GM19372 (cell line): Measurements from ENCODE around the gene KRT76.

Source experiments
- ATAC-seq: cut with Tn5 transposase; IDR thresholded peaks from one replicate; pipeline ENCODE4 v1.9.1; 2021; ENCODE audit warnings: mild to moderate bottlenecking, low read depth, moderate library complexity; ENCODE audit not compliant: unreplicated experiment

The KRT76 gene

DNA sequence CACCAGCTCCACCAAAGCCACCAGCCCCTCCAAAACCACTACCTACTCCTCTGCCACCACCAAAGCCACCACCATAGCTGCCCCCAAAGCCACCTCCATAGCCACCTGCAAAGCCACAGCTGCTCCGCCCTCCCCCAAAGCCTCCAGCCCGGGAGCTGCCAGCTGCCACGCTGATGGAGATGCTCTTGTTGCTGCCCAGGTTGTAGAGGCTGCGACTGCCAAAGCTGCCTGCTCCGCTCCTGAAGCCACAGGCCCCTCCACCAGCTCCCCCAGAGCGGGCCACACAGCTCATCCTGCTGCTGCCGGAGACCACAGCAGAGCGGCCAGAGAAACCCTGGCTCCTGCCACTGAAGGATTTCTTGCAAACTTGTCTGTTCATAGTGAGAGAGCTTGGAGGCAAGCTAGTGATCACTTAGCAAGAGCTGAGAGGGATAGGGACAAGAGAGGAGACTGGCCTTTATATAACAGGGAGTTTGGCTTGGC lies at the start of gene KRT76:
Gene KRT76 (minus strand): TSS at position 433 of the 483 bp plus-strand sequence. CDS start 54 bp downstream, at position 379.
- ATAC-seq: no peak

GRCh38 chr12:52825961-52826360 lies 48.8 kb upstream of the KRT76 start:
- ATAC-seq: no peak

DNA sequence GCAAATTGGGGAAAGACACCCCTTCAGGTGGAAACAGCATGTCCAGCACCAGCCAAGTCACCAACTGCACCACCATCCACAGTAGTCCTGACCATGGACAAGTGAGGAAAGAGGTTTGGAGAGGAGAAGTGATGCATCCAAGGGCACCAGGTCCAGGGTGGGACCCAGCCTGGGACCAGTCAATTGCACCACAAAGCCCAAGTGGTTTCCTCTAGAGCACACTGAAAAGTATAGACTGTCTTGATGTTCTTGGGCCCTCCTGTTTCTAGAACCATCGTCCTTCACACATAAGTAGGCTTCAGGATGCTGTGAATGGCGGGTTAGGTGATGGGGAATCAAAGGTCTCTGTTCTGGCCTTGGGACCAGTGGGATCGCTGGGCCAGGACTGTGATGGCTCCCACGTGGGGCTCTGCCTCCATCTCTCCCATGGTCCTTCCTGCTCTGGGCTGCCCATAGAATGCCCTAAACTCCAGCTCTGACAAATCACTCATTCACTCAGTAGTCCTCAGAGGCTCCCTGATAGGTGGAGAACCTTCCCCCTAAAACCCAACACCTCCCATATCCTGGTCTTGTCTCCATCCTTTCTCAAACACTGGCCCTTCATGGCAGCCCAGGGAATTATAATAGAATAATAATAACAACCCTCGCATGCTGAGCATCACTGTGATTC lies 47.7 kb upstream of the KRT76 start:
- no peak for ATAC-seq

- no peak for ATAC-seq
Observed at GRCh38 chr12:52823761-52824450, 46.8 kb upstream of the KRT76 start.

GRCh38 chr12:52822771-52823510 lies 45.8 kb upstream of the KRT76 start:
- ATAC-seq: no peak

GRCh38 chr12:52821826-52822660 lies 44.9 kb upstream of the KRT76 start:
- ATAC-seq: no peak

- no peak for ATAC-seq
Observed at GRCh38 chr12:52821071-52821730, 44.1 kb upstream of the KRT76 start.

DNA sequence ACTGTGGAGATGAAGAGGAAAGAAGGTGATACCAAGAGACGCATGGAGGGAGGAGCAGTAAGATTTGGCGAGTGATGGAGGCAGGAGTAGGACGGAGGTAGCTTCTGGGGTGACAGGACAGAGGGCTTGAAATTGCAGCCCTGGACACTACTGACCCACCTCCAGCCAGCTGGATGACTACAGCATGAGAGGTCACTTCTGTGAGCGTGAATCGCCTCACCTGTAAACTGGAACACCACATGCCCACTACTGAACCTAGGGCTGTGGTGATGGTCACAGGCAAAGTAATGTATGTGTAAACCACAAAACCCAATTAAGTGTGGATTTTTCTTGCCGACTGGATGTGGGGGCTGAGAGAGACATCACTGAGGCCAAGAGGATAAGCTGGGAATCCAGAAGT lies 43.4 kb upstream of the KRT76 start:
- ATAC-seq: no peak

GRCh38 chr12:52819731-52820510 lies 42.8 kb upstream of the KRT76 start:
- no peak for ATAC-seq

DNA sequence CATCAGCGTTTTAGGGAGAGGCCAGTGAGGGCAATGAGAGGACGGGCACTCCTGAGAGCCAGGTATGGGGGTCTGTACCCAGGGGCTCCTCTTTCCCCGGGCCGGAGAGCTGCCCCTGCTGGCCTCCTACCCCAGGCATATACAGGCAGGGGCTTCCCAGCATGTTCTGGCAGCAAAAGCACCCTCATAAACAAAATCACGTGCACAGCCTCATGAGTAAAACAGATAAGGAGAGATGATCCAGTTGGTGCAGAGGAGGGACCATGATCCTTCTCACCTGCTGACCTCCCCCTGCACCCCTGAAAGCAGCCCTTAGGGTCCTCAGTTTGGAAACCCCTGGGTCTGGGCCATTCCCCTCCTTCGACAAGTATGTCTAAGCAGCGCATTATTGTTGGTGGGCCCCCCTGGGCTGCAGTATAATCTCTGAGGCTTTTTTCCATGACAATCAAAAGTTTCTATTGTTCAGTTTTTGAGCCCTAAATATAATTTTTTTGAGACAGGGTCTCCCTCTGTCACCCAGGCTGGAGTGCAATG lies 41.8 kb upstream of the KRT76 start:
- ATAC-seq: no peak

GRCh38 chr12:52818388-52818787 lies 41.2 kb upstream of the KRT76 start:
- no peak for ATAC-seq

GRCh38 chr12:52817699-52818238 lies 40.6 kb upstream of the KRT76 start:
- no peak for ATAC-seq

DNA sequence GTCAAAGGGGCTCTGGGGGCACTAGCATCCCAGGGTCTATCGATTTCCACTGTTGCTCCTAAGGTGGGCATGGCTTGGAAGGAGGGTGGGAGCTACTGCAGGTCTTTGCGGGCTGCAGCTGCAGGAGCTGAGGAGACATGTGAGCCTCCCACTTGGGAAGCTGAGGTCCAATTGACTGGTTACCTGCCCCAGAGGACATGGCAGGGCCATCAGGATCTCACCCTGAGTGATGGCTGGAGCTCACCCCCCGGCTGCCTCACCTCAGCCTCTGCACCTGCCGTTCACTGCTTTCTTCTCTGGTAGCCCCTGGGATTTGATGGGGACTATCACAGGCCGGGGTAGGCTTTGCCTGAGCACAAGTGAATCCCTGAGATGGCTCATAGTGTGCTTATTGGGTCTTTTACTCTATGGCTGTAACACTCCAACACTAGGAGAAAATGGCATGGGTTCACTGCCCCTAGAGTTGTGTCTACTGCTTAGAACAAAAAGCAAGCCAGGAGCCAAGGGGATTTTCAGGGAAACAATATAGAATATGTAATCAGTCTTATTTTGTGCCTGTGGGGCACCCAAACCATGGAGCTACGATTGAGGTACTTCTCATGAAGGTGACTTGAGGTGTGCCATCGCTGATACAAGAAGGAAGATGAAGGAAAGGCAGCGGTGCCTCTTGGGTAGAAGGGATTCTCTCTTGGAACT lies 40.0 kb upstream of the KRT76 start:
- no peak for ATAC-seq

DNA sequence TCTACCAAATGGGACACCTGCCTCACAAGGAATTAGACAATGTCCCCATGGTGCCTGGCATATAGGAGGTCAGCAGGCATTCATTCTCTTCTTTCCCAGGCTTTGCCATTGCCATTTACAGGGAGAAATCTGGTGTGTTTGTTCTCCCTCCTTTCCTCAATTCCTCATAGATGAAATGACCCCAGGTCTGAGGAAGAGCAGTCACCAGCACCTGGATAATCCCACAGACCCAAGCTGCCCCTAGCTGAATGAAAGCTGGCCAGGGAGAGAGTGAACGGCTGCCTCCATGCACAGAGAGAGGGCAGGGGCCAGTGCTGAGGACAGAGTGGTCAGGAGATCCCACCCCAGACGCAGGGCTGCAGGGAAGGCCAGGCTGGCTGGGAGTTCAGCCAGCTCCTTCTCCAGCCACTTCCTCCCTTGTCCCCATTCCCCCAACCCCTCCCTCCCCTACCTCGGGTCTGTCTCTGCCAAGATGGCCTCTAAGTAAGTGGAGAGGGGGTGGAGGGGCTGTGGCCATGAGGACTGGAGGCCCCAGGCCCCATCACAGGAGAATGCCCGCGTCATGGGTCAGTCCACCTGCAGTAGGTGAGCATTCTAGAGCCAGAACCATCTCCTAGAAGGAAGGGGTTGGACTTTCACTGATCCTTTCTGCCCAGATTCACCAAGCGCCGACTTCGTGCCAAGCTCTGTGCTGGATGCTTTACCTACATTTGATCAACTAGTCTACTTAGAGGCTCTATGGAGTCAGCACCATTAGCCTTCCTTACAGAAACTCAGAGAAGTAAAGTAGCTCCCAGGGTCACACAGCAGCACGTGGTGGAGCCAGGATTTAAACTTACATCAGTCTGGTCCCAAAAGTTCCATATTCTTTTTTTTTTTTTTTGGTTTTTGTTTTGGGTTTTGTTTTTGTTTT lies 38.8 kb upstream of the KRT76 start:
- ATAC-seq: no peak

DNA sequence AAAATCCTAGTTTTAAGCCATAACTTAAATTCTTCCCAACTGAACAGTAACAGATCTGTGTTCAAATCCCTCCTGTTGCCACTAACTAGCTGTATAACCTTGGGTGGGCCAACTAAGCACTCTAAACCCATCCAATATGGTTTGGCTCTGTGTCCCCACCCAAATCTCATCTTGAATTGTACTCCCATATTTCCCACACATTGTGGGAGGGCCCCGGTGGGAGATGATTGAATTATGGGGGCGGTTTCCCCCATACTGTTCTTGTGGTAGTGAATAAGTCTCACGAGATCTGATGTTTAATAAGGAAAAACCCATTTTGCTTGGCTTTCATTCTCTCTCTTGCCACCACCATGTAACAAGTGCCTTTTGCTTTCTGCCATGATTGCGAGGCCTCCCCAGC lies 38.0 kb upstream of the KRT76 start:
- no peak for ATAC-seq

- ATAC-seq: no peak
Observed at GRCh38 chr12:52814710-52815155, 37.6 kb upstream of the KRT76 start.
